GM12878 (cell line): Measurements from ENCODE around the gene SERPINI1. TPM values are rescaled to one million over a fixed set of nuclear protein-coding genes. Genes with fewer than 3 reads are reported as not detected.

Experiments
- ATAC-seq: fragments of 200-7000 bp; cut with Tn5 transposase; 3 replicates; pipeline ENCODE4 v1.9.1; 2020; ENCODE audit warnings: mild to moderate bottlenecking, moderate library complexity
- BruUV-seq: library from RNA; stranded (reverse); fragments of 400-500 nt; replicated peaks from 2 replicates; lab custom pipeline; 2021; lab: Mats Ljungman, UMichigan
- CTCF ChIA-PET: fragments of 300-600 bp; sonication (Branson Sonifier 250); formaldehyde crosslinking; extraction: SDS; loops from one replicate; lab custom pipeline; 2021; ENCODE audit warnings: inconsistent platforms; lab: Yijun Ruan, JAX
- POLR2A ChIA-PET: fragments of 350-600 bp; formaldehyde crosslinking; extraction: SDS; loops from one replicate; lab custom pipeline; 2021; ENCODE audit warnings: inconsistent platforms; lab: Charles Lee
- RAD21 ChIA-PET: fragments of 300-600 bp; sonication (Branson Sonifier 250); formaldehyde crosslinking; loops from one replicate; lab custom pipeline; 2023; ENCODE audit warnings: antibody characterized with exemption; ENCODE audit not compliant: unreplicated experiment; lab: Charles Lee
- SMC1A ChIA-PET: fragments of 300-600 bp; sonication (Branson Sonifier 250); formaldehyde crosslinking; loops from one replicate; lab custom pipeline; 2023; ENCODE audit not compliant: unreplicated experiment, uncharacterized antibody; lab: Charles Lee
- DNase-seq: peaks from one replicate; pipeline ENCODE4 v3.0.0-alpha.2; 2011; ENCODE audit warnings: low read depth, low spot score
- FAIRE-seq: peaks from 3 replicates; lab custom pipeline; 2011; peaks lifted over from hg19 to GRCh38; lab: Jason Lieb, UNC
- H2AFZ ChIP-seq: 2 replicates; pipeline ENCODE4 v1.6.0; 2011; ENCODE audit warnings: low read depth, low read length, control low read depth; ENCODE audit not compliant: control insufficient read depth
- H3K27ac ChIP-seq: 2 replicates; pipeline ENCODE4 v1.5.1; 2011; ENCODE audit warnings: control low read depth; ENCODE audit not compliant: control insufficient read depth, insufficient read depth
- H3K27me3 ChIP-seq, 2 experiments: replicated peaks in 1 of 2; 2 replicates each; pipeline versions ENCODE4 v1.6.0 to v1.6.1; 2011; ENCODE audit warnings: low read length in 1 of 2; ENCODE audit not compliant: control insufficient read depth in 2 of 2, insufficient read depth in 2 of 2
- H3K36me3 ChIP-seq, 2 experiments: 2 replicates each; pipeline ENCODE4 v1.5.1; 2011; ENCODE audit warnings: low read length in 1 of 2; ENCODE audit not compliant: control insufficient read depth in 2 of 2, insufficient read depth in 2 of 2
- H3K4me1 ChIP-seq: 2 replicates; pipeline ENCODE4 v1.6.1; 2011; ENCODE audit warnings: mild to moderate bottlenecking, low read length, moderate library complexity, mixed read lengths; ENCODE audit not compliant: control insufficient read depth, insufficient read depth
- H3K4me2 ChIP-seq: 2 replicates; pipeline ENCODE4 v1.6.0; 2011; ENCODE audit warnings: control low read depth; ENCODE audit not compliant: control insufficient read depth, insufficient read depth
- H3K4me3 ChIP-seq: fragments of 200-600 bp; sonication (generic); 2 replicates; pipeline ENCODE4 v1.5.1; 2016
- H3K79me2 ChIP-seq: 2 replicates; pipeline ENCODE4 v1.6.0; 2011; ENCODE audit warnings: low read length; ENCODE audit not compliant: control insufficient read depth, insufficient read depth
- H3K9ac ChIP-seq: 2 replicates; pipeline ENCODE4 v1.8.0; 2011; ENCODE audit warnings: low read length, control low read depth, mixed read lengths; ENCODE audit not compliant: control insufficient read depth, insufficient read depth
- H3K9me3 ChIP-seq: replicated peaks from 3 replicates; pipeline ENCODE4 v1.5.1; 2011; ENCODE audit warnings: mild to moderate bottlenecking, low read length; ENCODE audit not compliant: control insufficient read depth, insufficient read depth
- H4K20me1 ChIP-seq: 2 replicates; pipeline ENCODE4 v1.6.0; 2011; ENCODE audit not compliant: control insufficient read depth, insufficient read depth
- BCLAF1 ChIP-seq: fragments of 450-650 bp; IDR thresholded peaks from 2 replicates; pipeline ENCODE4 v1.6.1; 2017; ENCODE audit warnings: antibody characterized with exemption, mild to moderate bottlenecking, moderate library complexity
- CHD1 ChIP-seq: IDR thresholded peaks from 2 replicates; pipeline ENCODE4 v1.6.1; 2012; ENCODE audit warnings: low read depth, low read length, improper control_type of control experiment
- JUNB ChIP-seq: IDR thresholded peaks from 2 replicates; pipeline ENCODE4 v1.6.1; 2016; ENCODE audit warnings: antibody characterized with exemption, mild to moderate bottlenecking
- MTA3 ChIP-seq: IDR thresholded peaks from 2 replicates; pipeline ENCODE4 v1.6.1; 2012; ENCODE audit warnings: low read length, inconsistent platforms, borderline replicate concordance
- NFIC ChIP-seq: IDR thresholded peaks from 2 replicates; pipeline ENCODE4 v1.6.1; 2012; ENCODE audit warnings: low read depth, mild to moderate bottlenecking, inconsistent platforms, low read length, moderate library complexity
- PBX3 ChIP-seq: IDR thresholded peaks from 2 replicates; pipeline ENCODE4 v1.6.1; 2011; ENCODE audit warnings: mild to moderate bottlenecking, low read depth, low read length, moderate library complexity; ENCODE audit not compliant: insufficient replicate concordance
- SIN3A ChIP-seq: IDR thresholded peaks from 2 replicates; pipeline ENCODE4 v1.6.1; 2012; ENCODE audit warnings: low read depth, low read length, improper control_type of control experiment
- SMARCA5 ChIP-seq: fragments of 450-650 bp; IDR thresholded peaks from 2 replicates; pipeline ENCODE4 v1.6.1; 2017; ENCODE audit warnings: mild to moderate bottlenecking
- SUPT20H ChIP-seq: IDR thresholded peaks from 2 replicates; pipeline ENCODE4 v1.6.1; 2011; ENCODE audit warnings: low read depth, mild to moderate bottlenecking, low read length, moderate library complexity, borderline replicate concordance; ENCODE audit not compliant: control insufficient read depth
- TAF1 ChIP-seq: IDR thresholded peaks from 2 replicates; pipeline ENCODE4 v1.6.1; 2011; ENCODE audit warnings: mild to moderate bottlenecking, low read depth, low read length, borderline replicate concordance
- WGBS: methylation state at CpG from one replicate; pipeline ENCODE4 v1.1.6; 2016; ENCODE audit warnings: low lambda C conversion rate; ENCODE audit not compliant: insufficient replicate concordance, insufficient coverage; ENCODE audit errors: missing lambda C conversion rate; 5-methylcytosine and 5-hydroxymethylcytosine counted together
- in situ Hi-C: fragments of 300-500 bp; cut with MboI; formaldehyde crosslinking; loops from 9 replicates; pipeline ENCODE4 v1.14.3; 2018; ENCODE audit warnings: mixed read lengths
- intact Hi-C: fragments of 100-400 bp; cut with micrococcal nuclease; formaldehyde crosslinking; loops from one replicate; pipeline ENCODE4 v1.14.2; 2022; ENCODE audit not compliant: unreplicated experiment
- polyA plus RNA-seq, 11 experiments: library from polyadenylated mRNA; depleted of rRNA in 4 of 11; unstranded in 6 of 11; stranded (reverse) in 5 of 11; fragments of >200 nt; fragmentation: Nextera tagmentation in 4 of 11; fragmentation: Illumina TruSeq in 1 of 11; extraction: Ambion mirVana in 4 of 11; extraction: Trizol in 1 of 11; gene quantifications; 1 replicate in 1 of 11; 2 replicates in 10 of 11; pipeline versions ENCODE4 v1.2.1 to v1.2.3, GENCODE V29; 2011 to 2016; ENCODE audit warnings: inconsistent platforms in 2 of 11, missing spikeins in 2 of 11, low read depth in 1 of 11
- total RNA-seq, 4 experiments: library from RNA; depleted of rRNA in 3 of 4; stranded (reverse); fragments of >200 nt in 3 of 4; fragmentation: Illumina TruSeq in 1 of 4; extraction: Trizol in 1 of 4; gene quantifications; 2 replicates each; pipeline versions ENCODE4 v1.2.1 to v1.2.3, GENCODE V29; 2013 to 2021
- TF ChIP-seq, protein P1 (sequence below): IDR thresholded peaks from 2 replicates; pipeline ENCODE4 v1.6.1; 2012; ENCODE audit warnings: low read depth, low read length, improper control_type of control experiment
- TF ChIP-seq, protein P2 (sequence below): IDR thresholded peaks from 2 replicates; pipeline ENCODE4 v1.6.1; 2011; ENCODE audit warnings: low read depth, low read length, improper control_type of control experiment, borderline replicate concordance
- TF ChIP-seq, protein P3 (sequence below): fragments of 450-650 bp; formaldehyde crosslinking; IDR thresholded peaks from 2 replicates; pipeline ENCODE4 v1.4.0; 2022; ENCODE audit warnings: mild to moderate bottlenecking, moderate library complexity

Gene SERPINI1
- total and polyA plus RNA-seq, 10 of the 15 experiments (the other 5 are each of a cell fraction or from before 2014, with no cell fraction given), result 1.5 to 7.6 (median 3.6) TPM

GRCh38 chr3:167736997-167737396, 1.5 kb downstream of the SERPINI1 start:
- SMC1A ChIA-PET, result interaction anchor here (0.6 to 3.0 kb wide), 9 partner anchors 9 to 357 kb away, joined by 3 to 36 read pairs (median 5); partner anchors contain the start of gene ZBBX
- intact Hi-C loops (loop anchor here (10.0 kb wide), 1 partner anchor 358 kb away; the partner anchor contains the start of gene GOLIM4), in situ Hi-C loops (no loop called here)
- RAD21 ChIA-PET, result interaction anchor here (1.3 kb wide), 1 partner anchor 13 kb away, joined by 4 read pairs; no protein-coding TSS in a partner anchor
- H3K27me3 ChIP-seq, result no peaks in the 10 kb centered on the region
- CTCF ChIA-PET, result interaction anchor here (0.7 to 3.3 kb wide), 5 partner anchors 11 to 357 kb away, joined by 3 to 23 read pairs (median 12); partner anchors contain the start of gene ZBBX
- 98% methylated on average over 2 of the region's 2 CpGs for WGBS
- H3K79me2 ChIP-seq, result peaks cover 26% of the 10 kb centered on the region
- no peak overlapping the region for H3K27ac ChIP-seq
- no peaks in the 10 kb centered on the region for H3K36me3 ChIP-seq
- BruUV-seq, result no TSS peak
- no peaks in the 10 kb centered on the region for H3K9me3 ChIP-seq
- FAIRE-seq, result no peak
- ATAC-seq, result no peak
- POLR2A ChIA-PET, result interaction anchor here (0.6 to 3.0 kb wide), 3 partner anchors 9 to 13 kb away, joined by 3 to 26 read pairs (median 3); no protein-coding TSS in a partner anchor
- no peak for DNase-seq
- H2AFZ ChIP-seq, result no peak overlapping the region
- H3K4me2 ChIP-seq, result peak overlapping the region; percentile 90; the same call in 1 of the 2 replicates
- no peaks in the 10 kb centered on the region for H4K20me1 ChIP-seq
- H3K4me1 ChIP-seq, result peaks cover 3% of the 10 kb centered on the region; the same call in 1 of the 2 replicates
- H3K9ac ChIP-seq, result no peak overlapping the region
- no peak overlapping the region for H3K4me3 ChIP-seq
- TF ChIP-seq TAF1, result no peak
- TF ChIP-seq CHD1, result no peak
- TF ChIP-seq NFIC, result no peak
- no peak for TF ChIP-seq SMARCA5
- no peak for TF ChIP-seq JUNB
- TF ChIP-seq, protein P1, sequence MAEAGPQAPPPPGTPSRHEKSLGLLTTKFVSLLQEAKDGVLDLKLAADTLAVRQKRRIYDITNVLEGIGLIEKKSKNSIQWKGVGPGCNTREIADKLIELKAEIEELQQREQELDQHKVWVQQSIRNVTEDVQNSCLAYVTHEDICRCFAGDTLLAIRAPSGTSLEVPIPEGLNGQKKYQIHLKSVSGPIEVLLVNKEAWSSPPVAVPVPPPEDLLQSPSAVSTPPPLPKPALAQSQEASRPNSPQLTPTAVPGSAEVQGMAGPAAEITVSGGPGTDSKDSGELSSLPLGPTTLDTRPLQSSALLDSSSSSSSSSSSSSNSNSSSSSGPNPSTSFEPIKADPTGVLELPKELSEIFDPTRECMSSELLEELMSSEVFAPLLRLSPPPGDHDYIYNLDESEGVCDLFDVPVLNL, result no peak
- TF ChIP-seq BCLAF1, result no peak
- TF ChIP-seq SIN3A, result no peak
- TF ChIP-seq, protein P2, sequence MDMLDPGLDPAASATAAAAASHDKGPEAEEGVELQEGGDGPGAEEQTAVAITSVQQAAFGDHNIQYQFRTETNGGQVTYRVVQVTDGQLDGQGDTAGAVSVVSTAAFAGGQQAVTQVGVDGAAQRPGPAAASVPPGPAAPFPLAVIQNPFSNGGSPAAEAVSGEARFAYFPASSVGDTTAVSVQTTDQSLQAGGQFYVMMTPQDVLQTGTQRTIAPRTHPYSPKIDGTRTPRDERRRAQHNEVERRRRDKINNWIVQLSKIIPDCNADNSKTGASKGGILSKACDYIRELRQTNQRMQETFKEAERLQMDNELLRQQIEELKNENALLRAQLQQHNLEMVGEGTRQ, result no peak
- TF ChIP-seq SUPT20H, result no peak
- no peak for TF ChIP-seq PBX3
- no peak for TF ChIP-seq MTA3
- TF ChIP-seq, protein P3, sequence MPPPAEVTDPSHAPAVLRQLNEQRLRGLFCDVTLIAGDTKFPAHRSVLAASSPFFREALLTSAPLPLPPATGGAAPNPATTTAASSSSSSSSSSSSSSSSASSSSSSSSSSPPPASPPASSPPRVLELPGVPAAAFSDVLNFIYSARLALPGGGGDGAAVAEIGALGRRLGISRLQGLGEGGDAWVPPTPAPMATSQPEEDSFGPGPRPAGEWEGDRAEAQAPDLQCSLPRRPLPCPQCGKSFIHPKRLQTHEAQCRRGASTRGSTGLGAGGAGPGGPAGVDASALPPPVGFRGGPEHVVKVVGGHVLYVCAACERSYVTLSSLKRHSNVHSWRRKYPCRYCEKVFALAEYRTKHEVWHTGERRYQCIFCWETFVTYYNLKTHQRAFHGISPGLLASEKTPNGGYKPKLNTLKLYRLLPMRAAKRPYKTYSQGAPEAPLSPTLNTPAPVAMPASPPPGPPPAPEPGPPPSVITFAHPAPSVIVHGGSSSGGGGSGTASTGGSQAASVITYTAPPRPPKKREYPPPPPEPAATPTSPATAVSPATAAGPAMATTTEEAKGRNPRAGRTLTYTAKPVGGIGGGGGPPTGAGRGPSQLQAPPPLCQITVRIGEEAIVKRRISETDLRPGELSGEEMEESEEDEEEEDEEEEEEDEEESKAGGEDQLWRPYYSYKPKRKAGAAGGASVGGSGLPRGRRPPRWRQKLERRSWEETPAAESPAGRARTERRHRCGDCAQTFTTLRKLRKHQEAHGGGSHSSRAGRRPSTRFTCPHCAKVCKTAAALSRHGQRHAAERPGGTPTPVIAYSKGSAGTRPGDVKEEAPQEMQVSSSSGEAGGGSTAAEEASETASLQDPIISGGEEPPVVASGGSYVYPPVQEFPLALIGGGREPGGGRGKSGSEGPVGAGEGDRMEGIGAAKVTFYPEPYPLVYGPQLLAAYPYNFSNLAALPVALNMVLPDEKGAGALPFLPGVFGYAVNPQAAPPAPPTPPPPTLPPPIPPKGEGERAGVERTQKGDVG, result no peak
